ENCODE measurements around the gene HOXA4. TPM values are rescaled to one million over a fixed set of nuclear protein-coding genes. Genes with fewer than 3 reads are reported as not detected.
A peak's percentile ranks its signal among the peaks of the same experiment; 100 is the strongest.

HOXA4 gene
- total RNA-seq (ENCODE audit: low replicate concordance), result not detected in 2 replicates

GRCh38 chr7:27130540-27131389 lies at the start of gene HOXA4:
HOXA4 (minus strand) TSS chr7:27130757; CDS start chr7:27130733, 24 bp downstream.
- no peaks in the 10 kb centered on the region for H3K9me3 ChIP-seq (ENCODE audit: low read depth)
- H2AFZ ChIP-seq (replicated peaks), result peak within 1 kb of the TSS; percentile 68
- H4K20me1 ChIP-seq (ENCODE audit: low read depth), result peaks cover 77% of the 10 kb centered on the region
- peak within 1 kb of the TSS; percentile 62 for H3K4me2 ChIP-seq
- H3K36me3 ChIP-seq, result no peaks in the 10 kb centered on the region
- no peak within 1 kb of the TSS for H3K9ac ChIP-seq
- H3K27me3 ChIP-seq, result peaks cover 100% of the 10 kb centered on the region
- Mint-ChIP-seq H3K4me3 (peak within 1 kb of the TSS; percentile 69), H3K4me1 (no peaks in the 10 kb centered on the region), H3K27me3 (ENCODE audit: insufficient read depth, low read depth) (peaks cover 85% of the 10 kb centered on the region), H3K9me3 (peaks cover 21% of the 10 kb centered on the region), H3K27ac (no peak within 1 kb of the TSS), H3K36me3 (peaks cover 2% of the 10 kb centered on the region)
- peak; percentile 79 for DNase-seq (ENCODE audit: low spot score)
- TF ChIP-seq EZH2phosphoT487 (IDR thresholded peaks at IDR 0.05) (peak; percentile 91), CTCF (IDR thresholded peaks at IDR 0.05) (no peak), EZH2 (IDR thresholded peaks at IDR 0.05) (peak; percentile 90)
- no peaks in the 10 kb centered on the region for H3K79me2 ChIP-seq (ENCODE audit: low read depth)
- no peak within 1 kb of the TSS for H3K27ac ChIP-seq
- no peaks in the 10 kb centered on the region for H3F3A ChIP-seq (ENCODE audit: low read depth)
- H3K4me1 ChIP-seq, result no peaks in the 10 kb centered on the region
- H3K4me3 ChIP-seq, result peak within 1 kb of the TSS; percentile 41

GRCh38 chr7:27179503-27180430 lies 49.2 kb upstream of the HOXA4 start:
- peaks cover 100% of the 10 kb centered on the region for H3K27me3 ChIP-seq
- Mint-ChIP-seq H3K36me3 (no peaks in the 10 kb centered on the region), H3K4me3 (peak overlapping the region; percentile 5), H3K27ac (no peak overlapping the region), H3K4me1 (peaks cover 10% of the 10 kb centered on the region), H3K9me3 (peaks cover 18% of the 10 kb centered on the region), H3K27me3 (ENCODE audit: insufficient read depth, low read depth) (peaks cover 96% of the 10 kb centered on the region)
- H3F3A ChIP-seq (ENCODE audit: low read depth), result peaks cover 17% of the 10 kb centered on the region
- H2AFZ ChIP-seq (replicated peaks), result no peak overlapping the region
- peak; percentile 91 for TF ChIP-seq CTCF (IDR thresholded peaks at IDR 0.05)
- TF ChIP-seq EZH2 (IDR thresholded peaks at IDR 0.05), result peak; percentile 98
- TF ChIP-seq EZH2phosphoT487 (IDR thresholded peaks at IDR 0.05), result peak; percentile 93
- H4K20me1 ChIP-seq (ENCODE audit: low read depth), result peaks cover 100% of the 10 kb centered on the region
- no peak overlapping the region for H3K4me3 ChIP-seq
- H3K4me1 ChIP-seq, result peaks cover 14% of the 10 kb centered on the region
- H3K9me3 ChIP-seq (ENCODE audit: low read depth), result no peaks in the 10 kb centered on the region
- H3K4me2 ChIP-seq, result no peak overlapping the region
- no peak overlapping the region for H3K27ac ChIP-seq
- DNase-seq (ENCODE audit: low spot score), result peak; percentile 62
- no peak overlapping the region for H3K9ac ChIP-seq
- no peaks in the 10 kb centered on the region for H3K79me2 ChIP-seq (ENCODE audit: low read depth)
- no peaks in the 10 kb centered on the region for H3K36me3 ChIP-seq

GRCh38 chr7:27179030-27179429 lies 48.5 kb upstream of the HOXA4 start:
- H3K9me3 ChIP-seq (ENCODE audit: low read depth), result no peaks in the 10 kb centered on the region
- H2AFZ ChIP-seq (replicated peaks), result no peak overlapping the region
- H3K4me2 ChIP-seq, result no peak overlapping the region
- Mint-ChIP-seq H3K27ac (no peak overlapping the region), H3K9me3 (peaks cover 18% of the 10 kb centered on the region), H3K27me3 (ENCODE audit: insufficient read depth, low read depth) (peaks cover 95% of the 10 kb centered on the region), H3K36me3 (no peaks in the 10 kb centered on the region), H3K4me3 (peak overlapping the region; percentile 5), H3K4me1 (peaks cover 8% of the 10 kb centered on the region)
- no peak for DNase-seq (ENCODE audit: low spot score)
- H3K27ac ChIP-seq, result no peak overlapping the region
- H3K4me1 ChIP-seq, result peaks cover 14% of the 10 kb centered on the region
- no peak overlapping the region for H3K4me3 ChIP-seq
- peaks cover 100% of the 10 kb centered on the region for H4K20me1 ChIP-seq (ENCODE audit: low read depth)
- no peak overlapping the region for H3K9ac ChIP-seq
- peak; percentile 35 for TF ChIP-seq EZH2phosphoT487 (IDR thresholded peaks at IDR 0.05)
- TF ChIP-seq CTCF (IDR thresholded peaks at IDR 0.05), result no peak
- TF ChIP-seq EZH2 (IDR thresholded peaks at IDR 0.05), result peak; percentile 72
- peaks cover 100% of the 10 kb centered on the region for H3K27me3 ChIP-seq
- peaks cover 15% of the 10 kb centered on the region for H3F3A ChIP-seq (ENCODE audit: low read depth)
- no peaks in the 10 kb centered on the region for H3K79me2 ChIP-seq (ENCODE audit: low read depth)
- no peaks in the 10 kb centered on the region for H3K36me3 ChIP-seq

Measured in neural progenitor cell (in vitro differentiated cells).